Measurements from ENCODE around the gene ADAMTSL3. TPM values are rescaled to one million over a fixed set of nuclear protein-coding genes. Genes with fewer than 3 reads are reported as not detected.

Gene ADAMTSL3
- total and polyA plus RNA-seq, 2 of the 8 experiments (the other 6 are each of a cell fraction or from before 2014, with no cell fraction given) = 0.35 to 1.4 TPM

- Histone ChIP-seq H3K4me1 (replicated peaks in 1 of 4; ENCODE audit: control insufficient read depth in 3 of 4, insufficient read depth in 4 of 4, low read length in 3 of 4) (no peaks in the 10 kb centered on the region), H2BK20ac (ENCODE audit: low read length) (no peak overlapping the region), H2AK5ac (ENCODE audit: low read depth, low read length) (no peak overlapping the region), H3K56ac (replicated peaks; ENCODE audit: insufficient read length, low read depth, low read length) (no peak overlapping the region), H3K18ac (ENCODE audit: extremely low read depth, low read length) (no peak overlapping the region), H3K36me3 (ENCODE audit: control insufficient read depth in 2 of 4, insufficient read depth in 4 of 4, low read length in 3 of 4) (no peaks in the 10 kb centered on the region), H2BK15ac (ENCODE audit: low read length) (no peak overlapping the region), H3K14ac (ENCODE audit: insufficient read length) (no peak overlapping the region), H2AFZ (ENCODE audit: low read length) (0 out of 2 replicates have a peak overlapping the region, but pooled peaks have one; percentile 44), H3K4me3 (ENCODE audit: extremely low read depth in 1 of 4, insufficient read depth in 2 of 4, low read depth in 3 of 4, low read length in 4 of 4) (no peak overlapping the region), H2BK120ac (replicated peaks; ENCODE audit: low read depth, low read length) (no peak overlapping the region), H3K4me2 (ENCODE audit: insufficient read depth in 1 of 2, low read depth in 2 of 2, low read length in 2 of 2) (no peak overlapping the region), H3K23me2 (ENCODE audit: low read depth, low read length) (no peaks in the 10 kb centered on the region), H3K9ac (replicated peaks in 1 of 4; ENCODE audit: extremely low read depth in 1 of 4, low read depth in 3 of 4, low read length in 3 of 4) (no peak overlapping the region), H3K9me3 (ENCODE audit: insufficient read depth in 2 of 2, low read depth in 1 of 2, low read length in 1 of 2) (no peaks in the 10 kb centered on the region), H4K91ac (replicated peaks; ENCODE audit: insufficient read length, low read length) (no peak overlapping the region), H4K5ac (ENCODE audit: insufficient read length, low read depth, low read length) (no peak overlapping the region), H3K79me1 (ENCODE audit: low read depth, low read length) (no peaks in the 10 kb centered on the region), H3K27me3 (replicated peaks in 1 of 4; ENCODE audit: control insufficient read depth in 3 of 4, extremely low read depth in 1 of 4, insufficient read depth in 3 of 4, low read length in 3 of 4) (no peaks in the 10 kb centered on the region; a peak in 1 of 7 replicates), H2BK5ac (ENCODE audit: low read depth, low read length) (no peak overlapping the region), H4K20me1 (replicated peaks in 1 of 2; ENCODE audit: control insufficient read depth in 1 of 2, insufficient read depth in 2 of 2, low read length in 2 of 2) (no peaks in the 10 kb centered on the region), H3K27ac (ENCODE audit: low read depth, low read length) (no peak overlapping the region), H2BK12ac (ENCODE audit: low read depth, low read length) (no peak overlapping the region), H3K4ac (replicated peaks; ENCODE audit: insufficient read length, low read depth, low read length) (no peak overlapping the region), H3K23ac (ENCODE audit: insufficient read length) (no peak overlapping the region), H3K79me2 (ENCODE audit: control insufficient read depth in 1 of 2, insufficient read depth in 2 of 2, low read length in 2 of 2) (no peaks in the 10 kb centered on the region), H4K8ac (ENCODE audit: extremely low read depth, insufficient read depth, low read length) (no peak overlapping the region)
- CTCF ChIA-PET (ENCODE audit: partially characterized antibody) = interaction anchor here (1.1 to 1.4 kb wide), 2 partner anchors 54 to 62 kb away, joined by 3 to 4 read pairs; no protein-coding TSS in a partner anchor
- 67% methylated on average over 3 of the region's 3 CpGs; no CpG with 5 or more reads in 1 of the 2 experiments for WGBS, 2 experiments (ENCODE audit: extremely low coverage in 1 of 2, insufficient coverage in 1 of 2, insufficient read length in 1 of 2, insufficient replicate concordance in 2 of 2, low coverage in 1 of 2, low lambda C conversion rate in 2 of 2, missing lambda C conversion rate in 1 of 2)
- DNase-seq (ENCODE audit: low read depth in 1 of 2, low spot score in 2 of 2) (no peak), FAIRE-seq (no peak)
- POLR2A ChIA-PET (ENCODE audit: partially characterized antibody) = no interaction called here
- TF ChIP-seq BCL11A (IDR thresholded peaks at IDR 0.05; ENCODE audit: low read depth in 2 of 2, low read length in 2 of 2) = no peak
- TF ChIP-seq MAX (IDR thresholded peaks at IDR 0.05) = 0 out of 2 replicates have a peak, but pooled peaks have one; percentile 18
- TF ChIP-seq ATF2 (IDR thresholded peaks at IDR 0.05; ENCODE audit: low read length) = no peak
- TF ChIP-seq CTCF (IDR thresholded peaks at IDR 0.05; ENCODE audit: control extremely low read depth in 1 of 3, insufficient read depth in 1 of 3, low read depth in 1 of 3, low read length in 3 of 3) = peak in 1 of 3 experiments; percentile 9; a peak in 1 of 4 replicates
- TF ChIP-seq JUND (IDR thresholded peaks at IDR 0.05; ENCODE audit: low read length) = no peak
- no peak for TF ChIP-seq SAP30 (IDR thresholded peaks at IDR 0.05; ENCODE audit: insufficient read depth, insufficient replicate concordance, low read length)
- TF ChIP-seq KDM5A (IDR thresholded peaks at IDR 0.05; ENCODE audit: low read length) = no peak
- peak in 1 of 2 experiments; percentile 22; a peak in 1 of 4 replicates for TF ChIP-seq RAD21 (IDR thresholded peaks at IDR 0.05 in 1 of 2, conservative IDR thresholded peaks at IDR 0.05 in 1 of 2; ENCODE audit: low read depth in 2 of 2, low read length in 2 of 2)
These were observed 121.8 kb downstream of the ADAMTSL3 start for GRCh38 chr15:83775738-83776137.
